ENCODE results near the gene PRR13. TPM values are rescaled to one million over a fixed set of nuclear protein-coding genes. Genes with fewer than 3 reads are reported as not detected.

PRR13 gene
- total and polyA plus RNA-seq, 9 of the 15 experiments (the other 6 are each of a cell fraction or from before 2014, with no cell fraction given): 117 to 835 (median 285) TPM

DNA sequence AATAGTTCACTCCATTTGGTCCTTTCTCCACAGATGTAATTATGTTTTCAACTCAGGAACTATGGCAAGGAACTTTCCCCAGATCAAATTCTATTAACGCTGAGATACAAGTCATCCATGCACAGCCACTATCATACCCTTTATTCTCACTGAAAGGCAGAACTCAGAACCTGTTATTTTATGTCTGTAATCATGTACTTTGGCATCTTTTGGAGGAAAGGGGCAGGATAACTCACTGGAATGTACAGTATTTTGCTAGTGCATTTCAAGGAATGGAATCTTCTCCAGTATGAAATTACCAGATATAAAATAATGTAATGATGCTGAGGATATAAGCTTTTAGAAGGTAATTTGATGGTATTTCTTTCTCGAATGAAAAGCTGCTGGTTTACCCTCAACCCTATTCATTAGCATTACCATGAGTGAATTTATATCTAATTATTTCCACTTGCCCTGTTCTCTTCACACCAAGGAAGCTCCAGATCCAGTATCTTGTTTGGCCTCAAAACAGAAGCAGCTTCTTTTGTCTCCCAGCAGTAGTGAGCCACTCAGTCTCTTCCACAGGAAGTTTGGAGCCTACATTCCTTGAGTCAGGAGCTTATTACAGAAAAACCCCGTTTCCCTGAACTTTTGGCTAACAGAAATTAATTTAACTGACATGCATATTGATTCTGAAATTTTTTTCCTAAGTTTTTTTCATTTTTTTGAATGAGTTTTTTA lies 27.9 kb upstream of the PRR13 start:
- Histone ChIP-seq H3K9ac (ENCODE audit: insufficient read depth in 1 of 2, low read depth in 2 of 2, low read length in 2 of 2) (no peak overlapping the region), H4K20me1 (replicated peaks; ENCODE audit: control insufficient read depth, insufficient read depth, low read length) (no peaks in the 10 kb centered on the region), H3K79me2 (ENCODE audit: control insufficient read depth, insufficient read depth, low read length) (no peaks in the 10 kb centered on the region), H3K4me2 (ENCODE audit: insufficient read depth, low read length) (no peak overlapping the region), H3K9me1 (ENCODE audit: control insufficient read depth, insufficient read depth, low read length) (no peaks in the 10 kb centered on the region), H3K27me3 (ENCODE audit: control insufficient read depth in 2 of 2, insufficient read depth in 2 of 2, low read length in 2 of 2) (no peaks in the 10 kb centered on the region), H3K9me3 (replicated peaks; ENCODE audit: control insufficient read depth, insufficient read depth, low read depth, low read length) (no peaks in the 10 kb centered on the region), H2AFZ (ENCODE audit: low read depth, low read length) (no peak overlapping the region), H3K27ac (ENCODE audit: extremely low read depth, low read depth, low read length) (no peak overlapping the region), H3K4me1 (replicated peaks in 1 of 2; ENCODE audit: control insufficient read depth in 2 of 2, insufficient read depth in 2 of 2, low read length in 2 of 2) (peaks cover 3 to 13% of the 10 kb centered on the region in 2 experiments; a peak in 4 of 5 replicates), H3K36me3 (ENCODE audit: control insufficient read depth, insufficient read depth, low read length) (peaks cover 44% of the 10 kb centered on the region), H3K4me3 (no peak overlapping the region)
- intact Hi-C loops (cut with micrococcal nuclease) (no loop called here), in situ Hi-C loops (cut with MboI) (no loop called here)
- BruUV-seq (replicated peaks): TSS peak; percentile 33
- ATAC-seq (no peak), FAIRE-seq (no peak), DNase-seq (ENCODE audit: extremely low read depth in 1 of 4, low spot score in 3 of 4) (peak in 1 of 4 experiments; percentile 5)
- CTCF ChIA-PET (ENCODE audit: low intra/inter-chr PET ratio): no interaction called here
- POLR2A ChIA-PET: interaction anchor here (1.0 to 2.7 kb wide), 3 partner anchors 12 to 51 kb away, joined by 4 to 13 read pairs (median 10); no protein-coding TSS in a partner anchor
- no peak for TF ChIP-seq CCNT2 (IDR thresholded peaks at IDR 0.05; ENCODE audit: borderline replicate concordance, extremely low read depth, insufficient read length, low read depth, low read length)
- no peak for TF ChIP-seq CEBPG (CRISPR knock-in tag; IDR thresholded peaks at IDR 0.05)
- no peak for TF ChIP-seq CEBPG (tag; conservative IDR thresholded peaks at IDR 0.05 in 1 of 2, IDR thresholded peaks at IDR 0.05 in 1 of 2)
- 77% methylated on average over 3 of the region's 3 CpGs for WGBS (ENCODE audit: insufficient coverage, low coverage, missing lambda C conversion rate)

All from K562 (cell line).